ENCODE measurements around the gene NR2F6.

Gene NR2F6

DNA sequence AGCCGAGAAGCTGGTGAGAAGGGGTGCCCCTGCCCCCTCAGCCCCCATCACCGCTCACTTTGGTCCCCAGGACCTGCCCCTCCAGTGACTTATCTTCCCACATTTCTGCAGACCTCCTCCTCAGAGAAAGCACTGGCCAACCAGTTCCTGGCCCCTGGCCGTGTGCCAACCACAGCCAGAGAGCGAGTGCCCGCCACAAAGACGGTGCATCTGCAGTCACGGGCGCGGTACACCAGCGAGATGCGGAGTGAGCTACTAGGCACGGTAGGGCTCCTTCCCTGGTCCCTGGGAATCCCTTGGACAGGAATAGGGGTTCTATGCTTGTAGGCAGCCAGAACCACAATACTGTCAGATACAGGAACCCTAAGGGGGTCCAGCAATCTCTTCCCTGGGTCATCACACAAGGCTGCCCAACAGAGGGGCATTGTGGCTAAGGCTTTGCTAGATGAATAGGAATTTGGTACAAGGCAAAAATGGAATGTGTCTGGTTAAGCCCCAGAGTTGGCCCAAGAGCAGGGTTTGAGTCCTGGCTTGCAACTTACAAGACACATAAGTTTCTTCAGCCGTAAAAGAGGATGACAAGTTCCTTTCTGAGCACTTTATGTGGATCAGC, 29.6 kb downstream of the NR2F6 start:
- TF ChIP-seq TCF12 (IDR thresholded peaks at IDR 0.05; ENCODE audit: low read depth) (no peak), RAD21 (IDR thresholded peaks at IDR 0.05; ENCODE audit: low read depth) (no peak), CEBPB (IDR thresholded peaks at IDR 0.05) (no peak), ZBTB7A (IDR thresholded peaks at IDR 0.05; ENCODE audit: low read depth) (no peak), NFIC (IDR thresholded peaks at IDR 0.05) (peak; percentile 65), TEAD4 (IDR thresholded peaks at IDR 0.05) (no peak), EGR1 (IDR thresholded peaks at IDR 0.05) (no peak)

GRCh38 chr19:17215127-17215971, 30.4 kb downstream of the NR2F6 start, which contains the start of gene USE1:
Gene USE1 (plus strand): TSS chr19:17215357. CDS start chr19:17215406, 49 bp downstream.
- TF ChIP-seq, protein P1, sequence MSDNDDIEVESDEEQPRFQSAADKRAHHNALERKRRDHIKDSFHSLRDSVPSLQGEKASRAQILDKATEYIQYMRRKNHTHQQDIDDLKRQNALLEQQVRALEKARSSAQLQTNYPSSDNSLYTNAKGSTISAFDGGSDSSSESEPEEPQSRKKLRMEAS (IDR thresholded peaks at IDR 0.05) = peak; percentile 78; the same call in 1 of the 2 replicates
- TF ChIP-seq RAD21 (IDR thresholded peaks at IDR 0.05; ENCODE audit: low read depth) (no peak), FOXM1 (IDR thresholded peaks at IDR 0.05; ENCODE audit: borderline replicate concordance, low read depth) (no peak), CREB1 (IDR thresholded peaks at IDR 0.05; ENCODE audit: low read depth) (no peak; the same call in 1 of the 2 replicates), EGR1 (IDR thresholded peaks at IDR 0.05) (peak; percentile 83), TAF1 (IDR thresholded peaks at IDR 0.05; ENCODE audit: low read depth) (peak; percentile 97), YY1 (IDR thresholded peaks at IDR 0.05; ENCODE audit: low read depth) (peak; percentile 99), TCF12 (IDR thresholded peaks at IDR 0.05; ENCODE audit: low read depth) (peak; percentile 80), CEBPB (IDR thresholded peaks at IDR 0.05) (peak; percentile 4; the same call in 1 of the 2 replicates), USF1 (IDR thresholded peaks at IDR 0.05) (peak; percentile 8; the same call in 1 of the 2 replicates), EP300 (IDR thresholded peaks at IDR 0.05; ENCODE audit: borderline replicate concordance) (peak; percentile 38), TEAD4 (IDR thresholded peaks at IDR 0.05) (no peak), NFIC (IDR thresholded peaks at IDR 0.05) (peak; percentile 44; the same call in 1 of the 2 replicates), ZBTB7A (IDR thresholded peaks at IDR 0.05; ENCODE audit: low read depth) (no peak)
- TF ChIP-seq, protein P2, sequence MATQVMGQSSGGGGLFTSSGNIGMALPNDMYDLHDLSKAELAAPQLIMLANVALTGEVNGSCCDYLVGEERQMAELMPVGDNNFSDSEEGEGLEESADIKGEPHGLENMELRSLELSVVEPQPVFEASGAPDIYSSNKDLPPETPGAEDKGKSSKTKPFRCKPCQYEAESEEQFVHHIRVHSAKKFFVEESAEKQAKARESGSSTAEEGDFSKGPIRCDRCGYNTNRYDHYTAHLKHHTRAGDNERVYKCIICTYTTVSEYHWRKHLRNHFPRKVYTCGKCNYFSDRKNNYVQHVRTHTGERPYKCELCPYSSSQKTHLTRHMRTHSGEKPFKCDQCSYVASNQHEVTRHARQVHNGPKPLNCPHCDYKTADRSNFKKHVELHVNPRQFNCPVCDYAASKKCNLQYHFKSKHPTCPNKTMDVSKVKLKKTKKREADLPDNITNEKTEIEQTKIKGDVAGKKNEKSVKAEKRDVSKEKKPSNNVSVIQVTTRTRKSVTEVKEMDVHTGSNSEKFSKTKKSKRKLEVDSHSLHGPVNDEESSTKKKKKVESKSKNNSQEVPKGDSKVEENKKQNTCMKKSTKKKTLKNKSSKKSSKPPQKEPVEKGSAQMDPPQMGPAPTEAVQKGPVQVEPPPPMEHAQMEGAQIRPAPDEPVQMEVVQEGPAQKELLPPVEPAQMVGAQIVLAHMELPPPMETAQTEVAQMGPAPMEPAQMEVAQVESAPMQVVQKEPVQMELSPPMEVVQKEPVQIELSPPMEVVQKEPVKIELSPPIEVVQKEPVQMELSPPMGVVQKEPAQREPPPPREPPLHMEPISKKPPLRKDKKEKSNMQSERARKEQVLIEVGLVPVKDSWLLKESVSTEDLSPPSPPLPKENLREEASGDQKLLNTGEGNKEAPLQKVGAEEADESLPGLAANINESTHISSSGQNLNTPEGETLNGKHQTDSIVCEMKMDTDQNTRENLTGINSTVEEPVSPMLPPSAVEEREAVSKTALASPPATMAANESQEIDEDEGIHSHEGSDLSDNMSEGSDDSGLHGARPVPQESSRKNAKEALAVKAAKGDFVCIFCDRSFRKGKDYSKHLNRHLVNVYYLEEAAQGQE (IDR thresholded peaks at IDR 0.05; ENCODE audit: low read depth) = no peak

- TF ChIP-seq EGR1 (IDR thresholded peaks at IDR 0.05) = no peak
- no peak for TF ChIP-seq TEAD4 (IDR thresholded peaks at IDR 0.05)
- no peak for TF ChIP-seq EP300 (IDR thresholded peaks at IDR 0.05; ENCODE audit: borderline replicate concordance)
- no peak for TF ChIP-seq USF1 (IDR thresholded peaks at IDR 0.05)
- no peak for TF ChIP-seq ZBTB7A (IDR thresholded peaks at IDR 0.05; ENCODE audit: low read depth)
- TF ChIP-seq YY1 (IDR thresholded peaks at IDR 0.05; ENCODE audit: low read depth) = no peak
- TF ChIP-seq CREB1 (IDR thresholded peaks at IDR 0.05; ENCODE audit: low read depth) = no peak
- no peak for TF ChIP-seq NFIC (IDR thresholded peaks at IDR 0.05)
- no peak for TF ChIP-seq RAD21 (IDR thresholded peaks at IDR 0.05; ENCODE audit: low read depth)
- TF ChIP-seq CEBPB (IDR thresholded peaks at IDR 0.05) = no peak
- TF ChIP-seq TCF12 (IDR thresholded peaks at IDR 0.05; ENCODE audit: low read depth) = no peak
- TF ChIP-seq, protein P1 (IDR thresholded peaks at IDR 0.05) = no peak
These were observed 31.1 kb downstream of the NR2F6 start for GRCh38 chr19:17214508-17215126.

- TF ChIP-seq YY1 (IDR thresholded peaks at IDR 0.05; ENCODE audit: low read depth) (no peak), NFIC (IDR thresholded peaks at IDR 0.05) (no peak), EGR1 (IDR thresholded peaks at IDR 0.05) (no peak), CREB1 (IDR thresholded peaks at IDR 0.05; ENCODE audit: low read depth) (no peak), TCF12 (IDR thresholded peaks at IDR 0.05; ENCODE audit: low read depth) (no peak), CEBPB (IDR thresholded peaks at IDR 0.05) (no peak), FOXM1 (IDR thresholded peaks at IDR 0.05; ENCODE audit: borderline replicate concordance, low read depth) (no peak), ZBTB7A (IDR thresholded peaks at IDR 0.05; ENCODE audit: low read depth) (no peak), EP300 (IDR thresholded peaks at IDR 0.05; ENCODE audit: borderline replicate concordance) (no peak), TAF1 (IDR thresholded peaks at IDR 0.05; ENCODE audit: low read depth) (no peak), RAD21 (IDR thresholded peaks at IDR 0.05; ENCODE audit: low read depth) (no peak), USF1 (IDR thresholded peaks at IDR 0.05) (no peak), TEAD4 (IDR thresholded peaks at IDR 0.05) (no peak)
- TF ChIP-seq, protein P2 (IDR thresholded peaks at IDR 0.05; ENCODE audit: low read depth) = no peak
These were observed 32.4 kb downstream of the NR2F6 start for GRCh38 chr19:17213334-17213733.
